Peyer's patch (tissue), 4 donors: Measurements from ENCODE around the gene ZNF487. TPM values are rescaled to one million over a fixed set of nuclear protein-coding genes. Genes with fewer than 3 reads are reported as not detected.
A peak's percentile ranks its signal among the peaks of the same experiment; 100 is the strongest.

Experiments
- DNase-seq, 3 donors: peaks; one replicate each; pipeline ENCODE4 v3.0.0-alpha.2; 2017 to 2019
- H3K27ac ChIP-seq, 4 donors: fragments of 200-600 bp; sonication (generic); one replicate each; pipeline ENCODE4 v1.5.1; 2016 to 2019
- H3K27me3 ChIP-seq, 2 donors: fragments of 200-600 bp; sonication (generic); one replicate each; pipeline ENCODE4 v1.5.1; 2019
- H3K36me3 ChIP-seq, 3 donors: fragments of 200-600 bp; sonication (generic); one replicate each; pipeline ENCODE4 v1.5.1; 2016 to 2019
- H3K4me1 ChIP-seq, 4 donors: fragments of 200-600 bp; sonication (generic); one replicate each; pipeline ENCODE4 v1.5.1; 2016 to 2019
- H3K4me3 ChIP-seq, 4 donors: fragments of 200-600 bp; sonication (generic); 1 replicate in 3 of 4; 2 replicates in 1 of 4; pipeline ENCODE4 v1.5.1; 2016 to 2019; ENCODE audit warnings: mild to moderate bottlenecking in 1 of 4
- H3K9me3 ChIP-seq, 4 donors: fragments of 200-600 bp; sonication (generic); one replicate each; pipeline ENCODE4 v1.5.1; 2016 to 2019; ENCODE audit warnings: mild to moderate bottlenecking in 1 of 4
- CTCF ChIP-seq, 6 experiments: fragments of 450-650 bp in 4 of 6; fragments of 200-600 bp in 2 of 6; sonication (generic) in 1 of 6; IDR thresholded peaks; one replicate each; pipeline ENCODE4 v1.5.1; 2017 to 2019; ENCODE audit warnings: antibody characterized with exemption in 6 of 6, mild to moderate bottlenecking in 3 of 6, moderate library complexity in 1 of 6
- POLR2A ChIP-seq, 2 donors: fragments of 450-650 bp; IDR thresholded peaks; one replicate each; pipeline ENCODE4 v1.5.1; 2017; ENCODE audit warnings: antibody characterized with exemption in 2 of 2, mild to moderate bottlenecking in 2 of 2, moderate library complexity in 2 of 2
- total RNA-seq, 4 donors: library from RNA; depleted of rRNA; stranded (reverse); fragments of >200 nt; gene quantifications; one replicate each; pipeline ENCODE4 v1.1.0, GENCODE V29; 2016

Gene ZNF487
- total RNA-seq, 4 donors from 2014 or later: 21.5 to 51.7 (median 26.9) TPM

- peak overlapping the region in 3 of 4 donors; percentile 99 to 100 (median 99) for H3K27ac ChIP-seq
- TF ChIP-seq CTCF (IDR thresholded peaks at IDR 0.05): no peak
- no peak for TF ChIP-seq POLR2A (IDR thresholded peaks at IDR 0.05)
Observed at GRCh38 chr10:43410345-43410744, 26.6 kb upstream of the ZNF487 start.

GRCh38 chr10:43411536-43411935, 25.4 kb upstream of the ZNF487 start:
- Histone ChIP-seq H3K4me3 (no peak overlapping the region), H3K9me3 (no peaks in the 10 kb centered on the region), H3K27ac (no peak overlapping the region), H3K36me3 (no peaks in the 10 kb centered on the region), H3K27me3 (no peaks in the 10 kb centered on the region), H3K4me1 (no peaks in the 10 kb centered on the region)
- no peak for DNase-seq
- TF ChIP-seq CTCF (IDR thresholded peaks at IDR 0.05) (no peak), POLR2A (IDR thresholded peaks at IDR 0.05) (no peak)

More at GRCh38 chr10:43410345-43410744, 26.6 kb upstream of the ZNF487 start:
- Histone ChIP-seq H3K4me1 (peaks cover 0 to 12% (median 6%) of the 10 kb centered on the region in 4 donors), H3K36me3 (no peaks in the 10 kb centered on the region), H3K27me3 (no peaks in the 10 kb centered on the region), H3K9me3 (no peaks in the 10 kb centered on the region), H3K4me3 (peak overlapping the region in 1 of 4 donors; percentile 67)
- no peak for DNase-seq

- peak in 1 of 3 donors; percentile 44 for DNase-seq
- TF ChIP-seq POLR2A (IDR thresholded peaks at IDR 0.05): no peak
- TF ChIP-seq CTCF (IDR thresholded peaks at IDR 0.05): no peak
- Histone ChIP-seq H3K27me3 (no peaks in the 10 kb centered on the region), H3K36me3 (no peaks in the 10 kb centered on the region), H3K9me3 (no peaks in the 10 kb centered on the region), H3K4me1 (peaks cover 0 to 6% (median 5%) of the 10 kb centered on the region in 4 donors), H3K27ac (no peak overlapping the region), H3K4me3 (no peak overlapping the region)
Observed at GRCh38 chr10:43415544-43415943, 21.4 kb upstream of the ZNF487 start.

GRCh38 chr10:43417950-43418768, 18.8 kb upstream of the ZNF487 start:
- no peaks in the 10 kb centered on the region for H3K27me3 ChIP-seq
- no peaks in the 10 kb centered on the region for H3K36me3 ChIP-seq
- H3K9me3 ChIP-seq: no peaks in the 10 kb centered on the region
- H3K4me1 ChIP-seq: peaks cover 0 to 13% (median 6%) of the 10 kb centered on the region in 4 donors
- TF ChIP-seq POLR2A (IDR thresholded peaks at IDR 0.05): no peak
- TF ChIP-seq CTCF (IDR thresholded peaks at IDR 0.05): no peak
- H3K4me3 ChIP-seq: no peak overlapping the region
- peak overlapping the region; percentile 39 to 71 (median 56) for H3K27ac ChIP-seq
- peak in 2 of 3 donors; percentile 70 to 77 for DNase-seq

GRCh38 chr10:43419997-43420368, 16.9 kb upstream of the ZNF487 start:
- Histone ChIP-seq H3K36me3 (no peaks in the 10 kb centered on the region), H3K4me1 (peaks cover 0 to 13% (median 6%) of the 10 kb centered on the region in 4 donors), H3K27me3 (no peaks in the 10 kb centered on the region), H3K4me3 (peak overlapping the region; percentile 51 to 64 (median 58)), H3K9me3 (no peaks in the 10 kb centered on the region), H3K27ac (peak overlapping the region; percentile 97 to 100 (median 98))
- no peak for DNase-seq
- TF ChIP-seq CTCF (IDR thresholded peaks at IDR 0.05) (no peak), POLR2A (IDR thresholded peaks at IDR 0.05) (no peak)
